ENCODE results near the gene THADA.

- TF ChIP-seq CTCF (IDR thresholded peaks at IDR 0.05; ENCODE audit: low read length) (no peak), EZH2 (IDR thresholded peaks at IDR 0.05; ENCODE audit: borderline replicate concordance, low read length) (no peak)
Observed at GRCh38 chr2:43305517-43305916, 290.3 kb downstream of the THADA start.
